Activated CD4-positive, alpha-beta memory T cell treated with anti-CD3 and anti-CD28 coated beads, Interleukin-2, amount 10 ng/mL, durations not matched to agents 7 days and 5 days (primary cell): Measurements from ENCODE around the gene GAST. TPM values are rescaled to one million over a fixed set of nuclear protein-coding genes. Genes with fewer than 3 reads are reported as not detected.

Experiments
- CTCF ChIA-PET: fragments of 350-600 bp; sonication (Branson Sonifier 250); formaldehyde crosslinking; loops from one replicate; lab custom pipeline; 2021; ENCODE audit warnings: antibody characterized with exemption, inconsistent platforms; lab: Charles Lee
- POLR2A ChIA-PET: fragments of 350-600 bp; sonication (Branson Sonifier 250); formaldehyde crosslinking; loops from one replicate; lab custom pipeline; 2021; ENCODE audit warnings: antibody characterized with exemption; lab: Charles Lee
- DNase-seq: peaks from one replicate; pipeline ENCODE4 v3.0.0-alpha.2; 2020
- H3K27ac Mint-ChIP-seq: one replicate; pipeline ENCODE4 v1.8.0; 2021; ENCODE audit warnings: mild to moderate bottlenecking, mixed read lengths
- H3K27me3 Mint-ChIP-seq: one replicate; pipeline ENCODE4 v1.8.0; 2021; ENCODE audit warnings: mixed read lengths
- H3K36me3 Mint-ChIP-seq: one replicate; pipeline ENCODE4 v1.8.0; 2021; ENCODE audit warnings: low read depth, mixed read lengths
- H3K4me1 Mint-ChIP-seq: one replicate; pipeline ENCODE4 v1.8.0; 2021; ENCODE audit warnings: mixed read lengths
- H3K4me3 Mint-ChIP-seq: one replicate; pipeline ENCODE4 v1.8.0; 2021; ENCODE audit warnings: mild to moderate bottlenecking, mixed read lengths
- H3K9me3 Mint-ChIP-seq: one replicate; pipeline ENCODE4 v1.8.0; 2021; ENCODE audit warnings: mixed read lengths
- total RNA-seq, 2 experiments: library from RNA; stranded (reverse); gene quantifications; one replicate each; pipeline ENCODE4 v1.2.3, GENCODE V29; 2021

Gene GAST
- total RNA-seq, 2 experiments from 2014 or later: not detected

DNA sequence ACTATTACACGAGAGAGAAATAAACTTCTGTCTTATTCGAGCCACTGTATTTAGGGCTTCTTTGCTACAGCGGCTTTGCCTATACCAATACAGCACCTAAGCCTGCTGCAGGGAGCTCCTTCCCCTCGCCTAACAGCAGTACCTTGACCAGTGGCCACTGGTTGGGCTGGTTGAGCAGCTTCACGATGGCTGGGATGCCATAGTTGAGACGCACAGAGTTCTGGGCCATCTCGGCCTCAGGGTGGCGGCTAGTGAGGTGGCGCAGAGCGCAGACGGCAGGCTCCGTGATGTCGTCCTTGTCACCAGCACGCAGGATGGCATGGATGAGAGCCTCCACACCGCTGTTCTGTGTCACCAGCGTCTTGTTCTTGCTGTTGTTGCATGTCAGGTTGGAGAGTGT is 50.7 kb downstream of the GAST start:
- Mint-ChIP-seq H3K9me3 (no peaks in the 10 kb centered on the region), H3K36me3 (no peaks in the 10 kb centered on the region), H3K27me3 (no peaks in the 10 kb centered on the region), H3K4me1 (no peaks in the 10 kb centered on the region), H3K27ac (no peak overlapping the region), H3K4me3 (no peak overlapping the region)
- no peak for DNase-seq
- ChIA-PET CTCF (no interaction called here), POLR2A (no interaction called here)

DNA sequence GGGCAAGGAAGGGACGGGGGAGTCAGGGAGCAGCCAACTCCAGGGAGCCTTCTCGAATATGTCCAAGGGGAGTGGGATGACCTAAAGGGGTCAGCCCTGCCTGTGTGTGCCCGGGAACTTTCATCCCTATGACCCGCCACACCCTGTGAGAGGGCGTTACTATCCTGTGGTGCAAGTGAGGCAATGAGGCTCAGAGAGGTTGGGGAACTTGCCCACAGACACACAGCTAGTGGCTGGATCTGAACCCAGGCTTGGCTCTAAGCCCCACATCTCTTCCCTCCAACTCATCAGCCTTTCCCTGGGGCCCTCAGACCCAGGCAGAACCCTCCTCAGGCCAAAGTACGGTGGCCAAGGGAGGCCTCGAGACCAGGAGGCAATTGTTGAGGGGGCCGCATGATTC is 51.2 kb downstream of the GAST start:
- Mint-ChIP-seq H3K4me1 (no peaks in the 10 kb centered on the region), H3K36me3 (no peaks in the 10 kb centered on the region), H3K27ac (no peak overlapping the region), H3K4me3 (no peak overlapping the region), H3K27me3 (no peaks in the 10 kb centered on the region), H3K9me3 (no peaks in the 10 kb centered on the region)
- no peak for DNase-seq
- POLR2A ChIA-PET: no interaction called here
- CTCF ChIA-PET: no interaction called here

Other genes with a start within 250 kb of the GAST start
- not detected for gene KRT32, start 244.9 kb upstream of the GAST start, total RNA-seq
- not detected for gene KRT35, start 231.2 kb upstream of the GAST start, total RNA-seq
- not detected for gene KRT36, start 222.4 kb upstream of the GAST start, total RNA-seq
- not detected for gene KRT13, start 206.7 kb upstream of the GAST start, total RNA-seq
- not detected for gene KRT15, start 193.4 kb upstream of the GAST start, total RNA-seq
- not detected for gene KRT19, start 184.0 kb upstream of the GAST start, total RNA-seq
- gene KRT9, start 140.3 kb upstream of the GAST start, total RNA-seq: not detected
- not detected for gene KRT14, start 125.4 kb upstream of the GAST start, total RNA-seq
- not detected for gene KRT16, start 99.6 kb upstream of the GAST start, total RNA-seq
- gene KRT17, start 87.8 kb upstream of the GAST start, total RNA-seq: not detected
- 100 to 1,000 TPM; 933 to 950 TPM for gene EIF1, start 23.4 kb upstream of the GAST start, total RNA-seq
- gene HAP1, start 22.3 kb downstream of the GAST start, total RNA-seq: under 1 TPM; 0.05 TPM
- under 1 TPM; 0.35 to 0.45 TPM for gene JUP, start 74.4 kb downstream of the GAST start, total RNA-seq
- 1 to 10 TPM; 1.8 to 1.9 TPM for gene P3H4, start 99.6 kb downstream of the GAST start, total RNA-seq
- not detected for gene FKBP10, start 100.7 kb downstream of the GAST start, total RNA-seq
- 10 to 100 TPM; 16.1 to 19.0 TPM for gene NT5C3B, start 123.9 kb downstream of the GAST start, total RNA-seq
- not detected for gene KLHL10, start 125.5 kb downstream of the GAST start, total RNA-seq
- gene KLHL11, start 153.1 kb downstream of the GAST start, total RNA-seq: 10 to 100 TPM; 13.9 to 14.4 TPM
- 100 to 1,000 TPM; 177 to 183 TPM for gene ACLY, start 206.6 kb downstream of the GAST start, total RNA-seq
- 1 to 10 TPM; 1.7 to 2.0 TPM for gene ODAD4, start 218.3 kb downstream of the GAST start, total RNA-seq